Small intestine (tissue), 7 donors: ENCODE data around the gene ZNF235. TPM values are rescaled to one million over a fixed set of nuclear protein-coding genes. Genes with fewer than 3 reads are reported as not detected.

Experiments
- DNase-seq, 2 donors: peaks; one replicate each; pipeline versions ENCODE4 v3.0.0 to v3.0.0-alpha.2; 2013
- FAIRE-seq: peaks from 2 replicates; lab custom pipeline; 2012; peaks lifted over from hg19 to GRCh38; lab: Jason Lieb, UNC
- H3K27ac ChIP-seq, 3 donors: one replicate each; pipeline ENCODE4 v1.5.1; 2013; ENCODE audit warnings: low read length in 2 of 3, mild to moderate bottlenecking in 2 of 3, control low read depth in 1 of 3, inconsistent platforms in 1 of 3, low read depth in 1 of 3, moderate library complexity in 1 of 3
- H3K27me3 ChIP-seq, 3 donors: one replicate each; pipeline ENCODE4 v1.6.1; 2013; ENCODE audit warnings: low read length in 3 of 3, inconsistent platforms in 1 of 3; ENCODE audit not compliant: control insufficient read depth in 3 of 3, insufficient read depth in 3 of 3
- H3K36me3 ChIP-seq, 3 donors: one replicate each; pipeline ENCODE4 v1.6.1; 2013; ENCODE audit warnings: low read length in 3 of 3, inconsistent platforms in 1 of 3, low read depth in 1 of 3, mild to moderate bottlenecking in 1 of 3, moderate library complexity in 1 of 3; ENCODE audit not compliant: control insufficient read depth in 3 of 3, insufficient read depth in 2 of 3
- H3K4me1 ChIP-seq, 3 donors: one replicate each; pipeline ENCODE4 v1.6.1; 2013; ENCODE audit warnings: low read length in 2 of 3, inconsistent platforms in 1 of 3, low read depth in 1 of 3, mild to moderate bottlenecking in 1 of 3, moderate library complexity in 1 of 3; ENCODE audit not compliant: control insufficient read depth in 3 of 3, insufficient read depth in 2 of 3
- H3K4me3 ChIP-seq, 3 donors: one replicate each; pipeline ENCODE4 v1.5.1; 2013; ENCODE audit warnings: low read length in 3 of 3, control low read depth in 1 of 3, inconsistent platforms in 1 of 3, low read depth in 1 of 3, mild to moderate bottlenecking in 1 of 3, moderate library complexity in 1 of 3
- H3K9me3 ChIP-seq, 2 donors: one replicate each; pipeline ENCODE4 v1.6.1; 2013; ENCODE audit warnings: low read depth in 1 of 2, low read length in 1 of 2; ENCODE audit not compliant: control insufficient read depth in 2 of 2, insufficient read depth in 1 of 2
- WGBS, 3 donors: extraction: QIAGEN DNeasy Blood & Tissue Kit; methylation state at CpG; one replicate each; pipeline ENCODE4 v1.1.7; 2013; 5-methylcytosine and 5-hydroxymethylcytosine counted together
- polyA plus RNA-seq, 4 donors: library from polyadenylated mRNA; stranded (reverse) in 3 of 4; unstranded in 1 of 4; fragments of 200-250 nt in 3 of 4; fragments of 120-200 nt in 1 of 4; gene quantifications; one replicate each; pipeline versions ENCODE4 v1.2.1 to v1.2.3, GENCODE V29; 2013
- donor health status: healthy with polysubstance abuse.
- donor health status: control.
- donor health status: control.
- donor health status: Bipolar disorder and iron deficiency.
- donor health status: healthy.

The ZNF235 gene
- polyA plus RNA-seq, 4 donors, result 1.8 to 7.8 (median 2.9) TPM

GRCh38 chr19:44282846-44283245 is 22.0 kb downstream of the ZNF235 start:
- no peaks in the 10 kb centered on the region for H3K27me3 ChIP-seq
- peaks cover 4 to 56% of the 10 kb centered on the region in 2 donors for H3K9me3 ChIP-seq
- DNase-seq, result no peak
- FAIRE-seq, result no peak
- no peak overlapping the region for H3K4me3 ChIP-seq
- no peak overlapping the region for H3K27ac ChIP-seq
- 89 to 94% (median 91%) methylated on average over 3 of the region's 3 CpGs for WGBS, 3 donors
- H3K36me3 ChIP-seq, result peaks cover 2 to 7% (median 5%) of the 10 kb centered on the region in 3 donors
- no peaks in the 10 kb centered on the region for H3K4me1 ChIP-seq

- WGBS, 3 donors, result 87 to 93% (median 89%) methylated on average over 10 of the region's 10 CpGs
- peaks cover 0 to 53% of the 10 kb centered on the region in 2 donors for H3K9me3 ChIP-seq
- DNase-seq (no peak), FAIRE-seq (no peak)
- no peaks in the 10 kb centered on the region for H3K36me3 ChIP-seq
- no peak overlapping the region for H3K27ac ChIP-seq
- no peak overlapping the region for H3K4me3 ChIP-seq
- no peaks in the 10 kb centered on the region for H3K27me3 ChIP-seq
- H3K4me1 ChIP-seq, result no peaks in the 10 kb centered on the region
Observed at GRCh38 chr19:44280916-44281315, 23.9 kb downstream of the ZNF235 start.

GRCh38 chr19:44278181-44278690 is 26.6 kb downstream of the ZNF235 start:
- no peak overlapping the region for H3K27ac ChIP-seq
- DNase-seq, result no peak
- WGBS, 3 donors, result 88 to 93% (median 89%) methylated on average over 4 of the region's 4 CpGs
- FAIRE-seq, result no peak
- H3K4me1 ChIP-seq, result no peaks in the 10 kb centered on the region
- H3K4me3 ChIP-seq, result no peak overlapping the region
- no peaks in the 10 kb centered on the region for H3K27me3 ChIP-seq
- H3K9me3 ChIP-seq, result peaks cover 2 to 53% of the 10 kb centered on the region in 2 donors
- peaks cover 0 to 2% (median 0%) of the 10 kb centered on the region in 3 donors for H3K36me3 ChIP-seq

- 85 to 94% (median 88%) methylated on average over 1 of the region's 1 CpG for WGBS, 3 donors
- Histone ChIP-seq H3K4me1 (no peaks in the 10 kb centered on the region), H3K36me3 (peaks cover 0 to 2% (median 0%) of the 10 kb centered on the region in 3 donors), H3K27me3 (no peaks in the 10 kb centered on the region), H3K27ac (no peak overlapping the region), H3K4me3 (no peak overlapping the region), H3K9me3 (peaks cover 2 to 49% of the 10 kb centered on the region in 2 donors)
- no peak for DNase-seq
- FAIRE-seq, result no peak
Observed at GRCh38 chr19:44277331-44277730, 27.5 kb downstream of the ZNF235 start.

GRCh38 chr19:44260695-44261446 is 44.0 kb downstream of the ZNF235 start:
- Histone ChIP-seq H3K36me3 (no peaks in the 10 kb centered on the region), H3K4me1 (peaks cover 0 to 6% (median 5%) of the 10 kb centered on the region in 3 donors), H3K27me3 (no peaks in the 10 kb centered on the region), H3K9me3 (peaks cover 0 to 9% of the 10 kb centered on the region in 2 donors), H3K27ac (peak overlapping the region in 2 of 3 donors; percentile 87 to 88), H3K4me3 (peak overlapping the region in 1 of 3 donors; percentile 65)
- WGBS, 3 donors, result 45 to 59% (median 56%) methylated on average over 6 of the region's 6 CpGs
- DNase-seq (peak in 1 of 2 donors; percentile 16), FAIRE-seq (no peak)

GRCh38 chr19:44260343-44260681 is 44.5 kb downstream of the ZNF235 start:
- 8 to 14% (median 10%) methylated on average over 7 of the region's 7 CpGs for WGBS, 3 donors
- Histone ChIP-seq H3K27me3 (no peaks in the 10 kb centered on the region), H3K4me3 (peak overlapping the region; percentile 34 to 65 (median 47)), H3K36me3 (no peaks in the 10 kb centered on the region), H3K27ac (peak overlapping the region; percentile 64 to 88 (median 87)), H3K9me3 (peaks cover 0 to 9% of the 10 kb centered on the region in 2 donors), H3K4me1 (peaks cover 0 to 6% (median 5%) of the 10 kb centered on the region in 3 donors)
- DNase-seq, result peak in 1 of 2 donors; percentile 39
- no peak for FAIRE-seq

- Histone ChIP-seq H3K4me1 (peaks cover 0 to 6% (median 5%) of the 10 kb centered on the region in 3 donors), H3K27ac (no peak overlapping the region), H3K36me3 (no peaks in the 10 kb centered on the region), H3K4me3 (peak overlapping the region in 1 of 3 donors; percentile 65), H3K27me3 (no peaks in the 10 kb centered on the region), H3K9me3 (peaks cover 0 to 19% of the 10 kb centered on the region in 2 donors)
- FAIRE-seq (no peak), DNase-seq (no peak)
- WGBS, 3 donors, result 94 to 99% (median 96%) methylated on average over 2 of the region's 2 CpGs
Observed at GRCh38 chr19:44258835-44259413, 45.9 kb downstream of the ZNF235 start.

- peaks cover 0 to 21% of the 10 kb centered on the region in 2 donors for H3K9me3 ChIP-seq
- no peaks in the 10 kb centered on the region for H3K36me3 ChIP-seq
- no peak overlapping the region for H3K27ac ChIP-seq
- no peak overlapping the region for H3K4me3 ChIP-seq
- H3K4me1 ChIP-seq, result peaks cover 0 to 6% (median 5%) of the 10 kb centered on the region in 3 donors
- no peak for FAIRE-seq
- no peak for DNase-seq
- 89 to 93% (median 91%) methylated on average over 1 of the region's 1 CpG for WGBS, 3 donors
- no peaks in the 10 kb centered on the region for H3K27me3 ChIP-seq
Observed at GRCh38 chr19:44258136-44258535, 46.7 kb downstream of the ZNF235 start.
